AG09309 (cell line): ENCODE data around the gene EML6.

Experiments
- DNase-seq: peaks from one replicate; pipeline ENCODE4 v3.0.0-alpha.2; 2010; ENCODE audit warnings: low read depth
- H3K4me3 ChIP-seq: 2 replicates; pipeline ENCODE4 v1.5.1; 2011; ENCODE audit warnings: mild to moderate bottlenecking, low read depth, low read length, moderate library complexity; ENCODE audit not compliant: control insufficient read depth
- CTCF ChIP-seq: IDR thresholded peaks from 2 replicates; pipeline ENCODE4 v1.5.1; 2011; ENCODE audit warnings: mild to moderate bottlenecking, low read depth, low read length, inconsistent platforms; ENCODE audit not compliant: insufficient read depth, control insufficient read depth; ENCODE audit errors: missing control alignments

EML6 gene

GRCh38 chr2:54723131-54723995, at the start of gene EML6:
TSS of gene EML6 (plus strand) at chr2:54723662. CDS start at chr2:54725062, 1,400 bp downstream.
- TF ChIP-seq CTCF = peak; percentile 23
- peak; percentile 88 for DNase-seq
- H3K4me3 ChIP-seq = peak within 1 kb of the TSS; percentile 60

GRCh38 chr2:54675281-54675680, 48.2 kb upstream of the EML6 start:
- no peak for TF ChIP-seq CTCF
- no peak for DNase-seq
- no peak overlapping the region for H3K4me3 ChIP-seq

- DNase-seq = no peak
- TF ChIP-seq CTCF = no peak
- H3K4me3 ChIP-seq = no peak overlapping the region
Measured at GRCh38 chr2:54675738-54676137, 47.7 kb upstream of the EML6 start.

- DNase-seq = no peak
- TF ChIP-seq CTCF = no peak
Measured at GRCh38 chr2:54676656-54677055, 46.8 kb upstream of the EML6 start.

GRCh38 chr2:54677476-54678265, 45.8 kb upstream of the EML6 start:
- DNase-seq = no peak
- TF ChIP-seq CTCF = no peak
- H3K4me3 ChIP-seq = no peak overlapping the region

More at GRCh38 chr2:54676656-54677055, 46.8 kb upstream of the EML6 start:
- no peak overlapping the region for H3K4me3 ChIP-seq

- no peak for TF ChIP-seq CTCF
- no peak for DNase-seq
- no peak overlapping the region for H3K4me3 ChIP-seq
Measured at GRCh38 chr2:54678719-54679118, 44.7 kb upstream of the EML6 start.
